ENCODE data around the gene FZR1.
"Not testable (repeated sequence)": the region's sequence is repeated elsewhere in the genome, so short reads cannot be mapped to it uniquely, and the experiment has no call there.

FZR1 gene

GRCh38 chr19:3549816-3550215, 43.7 kb downstream of the FZR1 start:
- H3K36me3 Mint-ChIP-seq (ENCODE audit: insufficient read depth): peaks cover 15% of the 10 kb centered on the region
- H3K4me3 Mint-ChIP-seq: no peak overlapping the region
- ATAC-seq (replicated peaks) (no peak), DNase-seq (no peak)
- H3K4me1 Mint-ChIP-seq (ENCODE audit: low read depth in 2 of 2): peaks cover 13 to 22% of the 10 kb centered on the region in 2 donors
- no peak overlapping the region for H3K27ac Mint-ChIP-seq
- no peaks in the 10 kb centered on the region for H3K9me3 Mint-ChIP-seq
- no peaks in the 10 kb centered on the region for H3K27me3 Mint-ChIP-seq

DNA sequence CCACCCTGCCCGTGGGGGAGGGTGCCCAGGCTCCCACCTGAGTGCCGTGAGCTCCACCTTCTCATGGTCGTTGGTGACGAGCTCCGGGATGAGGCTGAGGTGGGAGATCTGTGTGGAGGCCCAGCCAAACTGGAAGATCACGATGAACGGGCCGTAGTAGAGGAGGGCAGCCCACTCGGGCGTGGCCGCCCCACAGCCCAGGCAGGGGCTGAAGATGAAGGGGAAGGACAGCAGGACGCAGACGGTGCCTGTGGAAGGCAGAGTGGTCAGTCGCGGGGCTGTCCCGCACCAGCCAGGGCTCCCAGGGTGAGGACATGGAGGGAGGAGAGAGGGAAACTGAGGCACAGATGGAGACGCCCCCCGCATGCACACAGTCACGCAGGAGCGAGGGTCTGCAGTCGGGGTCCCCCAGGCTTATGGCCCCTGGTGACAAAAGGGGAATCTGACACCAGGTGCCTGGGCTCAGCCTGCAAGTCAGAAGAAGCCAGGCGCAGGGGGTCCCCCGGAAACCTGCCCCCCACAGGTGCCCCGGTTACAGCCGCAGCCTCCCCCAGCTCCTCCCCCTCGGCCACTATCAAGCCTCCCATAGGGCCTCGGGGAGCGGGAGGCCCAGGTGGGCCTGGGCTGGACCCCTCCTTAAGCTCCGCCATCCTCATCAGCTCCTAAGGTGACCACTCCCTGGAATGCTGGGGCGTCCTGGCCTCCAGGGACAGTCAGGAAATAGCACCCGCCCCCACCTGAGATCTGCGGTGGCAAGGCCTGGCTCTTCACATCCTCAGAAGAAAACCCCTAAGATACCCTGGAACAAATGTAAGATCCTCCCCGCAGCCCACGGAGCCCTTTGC, 45.1 kb downstream of the FZR1 start:
- Mint-ChIP-seq H3K9me3 (no peaks in the 10 kb centered on the region), H3K27me3 (no peaks in the 10 kb centered on the region), H3K27ac (peak overlapping the region; percentile 7 to 49), H3K4me3 (no peak overlapping the region), H3K36me3 (ENCODE audit: insufficient read depth) (peaks cover 16% of the 10 kb centered on the region), H3K4me1 (ENCODE audit: low read depth in 2 of 2) (peaks cover 18 to 27% of the 10 kb centered on the region in 2 donors)
- DNase-seq (no peak), ATAC-seq (replicated peaks) (no peak)

GRCh38 chr19:3551792-3552095, 45.6 kb downstream of the FZR1 start:
- Mint-ChIP-seq H3K27me3 (no peaks in the 10 kb centered on the region), H3K27ac (peak overlapping the region; percentile 7 to 49), H3K4me1 (ENCODE audit: low read depth in 2 of 2) (peaks cover 24 to 33% of the 10 kb centered on the region in 2 donors), H3K36me3 (ENCODE audit: insufficient read depth) (peaks cover 19% of the 10 kb centered on the region), H3K4me3 (no peak overlapping the region), H3K9me3 (no peaks in the 10 kb centered on the region)
- DNase-seq (no peak), ATAC-seq (replicated peaks) (no peak)

DNA sequence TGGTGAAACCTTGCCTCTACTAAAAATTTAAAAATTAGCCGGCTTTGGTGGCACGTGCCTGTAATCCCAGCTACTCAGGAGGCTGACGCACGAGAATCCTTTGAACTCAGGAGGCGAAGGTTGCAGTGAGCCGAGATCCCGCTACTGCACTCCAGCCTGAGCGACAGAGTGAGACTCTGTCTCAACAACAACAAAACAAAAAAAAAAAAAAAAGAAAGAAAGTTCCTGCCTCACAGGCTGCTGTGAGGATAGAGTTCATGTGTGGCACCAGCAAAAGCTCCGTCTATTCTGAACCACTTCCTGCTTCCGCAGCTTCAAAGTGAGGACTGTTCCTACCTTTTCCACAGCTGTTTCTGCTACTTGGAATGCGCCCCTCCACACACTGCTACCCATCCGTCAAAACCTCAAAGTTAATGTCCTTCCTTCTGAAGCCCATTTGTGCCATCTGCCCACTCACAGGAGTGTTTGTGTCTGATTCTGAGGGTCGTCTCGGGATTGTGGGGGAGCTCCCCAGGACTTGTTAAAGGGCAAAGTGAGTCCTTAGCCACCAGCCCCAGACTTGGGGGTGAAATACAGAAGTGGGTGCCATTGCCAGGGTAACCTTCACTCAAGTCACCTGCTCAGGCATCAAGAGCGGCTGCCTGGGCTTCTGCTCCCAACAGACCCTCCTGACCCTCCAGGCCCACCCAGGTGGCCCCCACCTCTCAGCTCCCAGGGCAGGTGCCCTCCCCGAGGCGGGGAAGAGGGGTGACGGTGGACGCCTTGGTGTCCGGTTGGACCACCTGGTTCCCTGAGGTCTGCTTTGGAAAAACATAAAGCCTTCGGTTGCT, 48.4 kb downstream of the FZR1 start:
- DNase-seq (peak; percentile 22 to 35 (median 24)), ATAC-seq (replicated peaks) (peak; percentile 25)
- Mint-ChIP-seq H3K36me3 (ENCODE audit: insufficient read depth) (peaks cover 23% of the 10 kb centered on the region), H3K27ac (peak overlapping the region; percentile 72 to 95), H3K27me3 (no peaks in the 10 kb centered on the region), H3K4me1 (ENCODE audit: low read depth in 2 of 2) (peaks cover 31 to 42% of the 10 kb centered on the region in 2 donors), H3K4me3 (peak overlapping the region; percentile 87 to 95), H3K9me3 (no peaks in the 10 kb centered on the region)

DNA sequence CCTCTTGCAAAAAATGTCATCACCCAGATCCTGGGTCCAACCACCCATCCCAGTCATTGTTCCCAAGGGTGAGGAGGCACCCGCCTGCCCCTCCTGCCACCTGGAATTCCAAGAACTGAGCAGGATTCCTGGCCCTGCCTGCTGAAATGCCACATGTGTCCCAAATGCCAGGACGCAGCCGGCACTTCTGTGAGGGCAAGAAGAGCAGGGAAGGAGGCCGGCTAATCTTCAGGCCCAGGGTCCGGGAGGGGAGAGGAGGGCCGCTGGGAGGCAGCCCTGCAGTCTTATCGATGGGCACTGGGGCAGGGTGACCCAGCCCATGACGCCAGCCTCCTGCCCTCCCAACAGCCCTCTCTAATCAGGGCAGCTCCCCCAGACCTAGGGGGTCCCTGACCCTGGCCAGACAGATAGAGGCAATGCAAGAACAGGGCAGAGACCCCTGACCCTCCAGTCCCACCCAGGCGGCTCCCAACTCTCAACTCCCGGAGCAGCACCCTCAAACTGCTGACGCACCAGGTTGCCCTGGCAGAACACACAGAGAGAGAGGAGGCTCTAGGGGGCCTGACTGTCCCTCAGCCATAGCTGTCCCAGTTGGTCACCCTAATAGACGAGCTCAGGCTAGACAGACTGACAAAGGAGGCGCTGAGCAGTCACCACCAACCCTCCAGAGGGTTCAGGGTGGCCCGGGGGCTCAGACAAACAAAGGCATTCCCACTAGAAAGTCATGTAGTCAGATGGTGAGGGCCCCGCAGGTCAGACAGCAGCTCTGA, 49.7 kb downstream of the FZR1 start:
- H3K27me3 Mint-ChIP-seq: no peaks in the 10 kb centered on the region
- peaks cover 23% of the 10 kb centered on the region for H3K36me3 Mint-ChIP-seq (ENCODE audit: insufficient read depth)
- ATAC-seq (replicated peaks) (no peak), DNase-seq (no peak)
- H3K9me3 Mint-ChIP-seq: no peaks in the 10 kb centered on the region
- H3K27ac Mint-ChIP-seq: peak overlapping the region; percentile 88 to 95
- peak overlapping the region; percentile 87 to 95 for H3K4me3 Mint-ChIP-seq
- H3K4me1 Mint-ChIP-seq (ENCODE audit: low read depth in 2 of 2): peaks cover 31 to 42% of the 10 kb centered on the region in 2 donors

DNA sequence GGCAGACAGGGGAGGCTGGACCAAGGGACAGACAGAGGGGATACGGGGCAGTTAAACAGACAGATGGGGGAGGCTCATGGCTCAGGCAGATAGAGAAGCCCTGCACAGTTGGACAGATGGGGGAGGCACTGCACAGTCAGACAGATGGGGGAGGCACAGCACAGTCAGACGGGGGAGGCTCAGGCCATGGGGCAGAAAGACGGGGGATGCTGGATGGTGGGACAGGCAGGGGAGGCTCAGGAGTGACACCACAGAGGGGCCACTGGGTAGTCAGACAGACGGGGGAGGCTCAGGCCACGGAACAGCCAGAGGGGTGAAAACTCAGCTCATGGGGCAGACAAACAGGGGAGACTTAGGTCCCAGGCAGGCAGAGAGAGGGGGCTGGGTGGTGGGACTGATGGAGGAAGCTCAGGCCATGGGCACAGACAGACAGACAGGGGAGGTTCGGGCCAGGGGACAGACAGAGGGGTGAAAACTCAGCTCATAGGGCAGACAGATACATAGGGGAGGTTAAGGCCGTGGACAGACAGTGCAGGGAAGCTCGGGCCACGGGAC, 50.4 kb downstream of the FZR1 start:
- ATAC-seq (replicated peaks): no peak
- no peaks in the 10 kb centered on the region for H3K27me3 Mint-ChIP-seq
- H3K4me1 Mint-ChIP-seq (ENCODE audit: low read depth in 2 of 2): peaks cover 31 to 42% of the 10 kb centered on the region in 2 donors
- H3K27ac Mint-ChIP-seq: peak overlapping the region; percentile 88 to 95
- no peaks in the 10 kb centered on the region for H3K9me3 Mint-ChIP-seq
- DNase-seq: no peak
- H3K4me3 Mint-ChIP-seq: peak overlapping the region; percentile 87 to 95
- peaks cover 24% of the 10 kb centered on the region for H3K36me3 Mint-ChIP-seq (ENCODE audit: insufficient read depth)

GRCh38 chr19:3556978-3557460, 50.9 kb downstream of the FZR1 start:
- peak overlapping the region; percentile 88 to 95 for H3K27ac Mint-ChIP-seq
- H3K27me3 Mint-ChIP-seq: no peaks in the 10 kb centered on the region
- no peaks in the 10 kb centered on the region for H3K9me3 Mint-ChIP-seq
- H3K36me3 Mint-ChIP-seq (ENCODE audit: insufficient read depth): peaks cover 24% of the 10 kb centered on the region
- H3K4me3 Mint-ChIP-seq: peak overlapping the region; percentile 87 to 95
- ATAC-seq (replicated peaks) (peak; percentile 35), DNase-seq (peak; percentile 41 to 51 (median 46))
- H3K4me1 Mint-ChIP-seq (ENCODE audit: low read depth in 2 of 2): peaks cover 31 to 38% of the 10 kb centered on the region in 2 donors

DNA sequence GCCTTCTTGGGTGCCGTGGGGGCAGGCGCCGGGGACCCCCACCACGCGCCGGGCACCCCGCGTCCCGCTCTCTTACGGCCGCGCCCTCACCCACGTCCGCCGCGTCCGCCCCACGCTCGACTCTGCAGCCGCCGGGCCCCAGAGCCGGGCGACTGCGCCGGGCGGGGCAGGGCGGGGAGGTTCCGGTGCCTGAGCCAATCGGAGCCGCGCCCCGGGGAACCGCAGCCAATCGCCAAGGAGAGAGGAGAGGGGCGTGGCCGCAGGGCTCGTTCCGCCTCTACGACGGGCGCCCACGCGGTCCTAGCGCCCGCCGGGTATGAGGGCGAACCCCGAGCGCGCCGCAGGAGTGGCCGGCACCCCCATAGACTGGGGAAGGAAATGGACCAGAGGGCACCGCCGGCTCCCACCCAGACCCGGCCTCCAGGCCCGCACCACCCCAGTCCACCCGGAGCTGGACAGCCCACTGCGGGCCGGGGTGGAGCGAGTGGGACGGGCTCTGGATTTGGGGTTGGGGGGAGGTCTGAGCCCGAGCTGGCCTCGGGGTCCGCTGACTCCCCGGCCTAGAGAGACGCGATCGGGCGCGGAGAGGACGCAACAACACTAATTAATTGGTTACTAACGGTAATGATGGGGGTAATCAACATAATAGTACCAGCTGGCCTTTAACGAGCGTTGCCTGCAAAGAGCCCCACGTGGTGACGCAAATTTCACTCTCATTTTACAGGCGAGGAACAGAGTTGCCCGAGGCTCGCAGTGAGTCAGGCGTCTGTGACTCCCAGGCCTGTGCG, 51.5 kb downstream of the FZR1 start, which contains the start of gene MFSD12:
Gene MFSD12, minus strand, starts transcription at position 126 of the 788 bp plus-strand sequence. CDS start 183 bp downstream, outside the sequence.
- Mint-ChIP-seq H3K9me3 (no peaks in the 10 kb centered on the region), H3K4me1 (ENCODE audit: low read depth in 2 of 2) (peaks cover 31 to 36% of the 10 kb centered on the region in 2 donors), H3K36me3 (ENCODE audit: insufficient read depth) (peaks cover 24% of the 10 kb centered on the region), H3K27me3 (no peaks in the 10 kb centered on the region), H3K4me3 (peak within 1 kb of the TSS; percentile 87 to 95), H3K27ac (peak within 1 kb of the TSS; percentile 88 to 95)
- peak; percentile 92 to 94 (median 92) for DNase-seq
- ATAC-seq (replicated peaks): peak; percentile 89

DNA sequence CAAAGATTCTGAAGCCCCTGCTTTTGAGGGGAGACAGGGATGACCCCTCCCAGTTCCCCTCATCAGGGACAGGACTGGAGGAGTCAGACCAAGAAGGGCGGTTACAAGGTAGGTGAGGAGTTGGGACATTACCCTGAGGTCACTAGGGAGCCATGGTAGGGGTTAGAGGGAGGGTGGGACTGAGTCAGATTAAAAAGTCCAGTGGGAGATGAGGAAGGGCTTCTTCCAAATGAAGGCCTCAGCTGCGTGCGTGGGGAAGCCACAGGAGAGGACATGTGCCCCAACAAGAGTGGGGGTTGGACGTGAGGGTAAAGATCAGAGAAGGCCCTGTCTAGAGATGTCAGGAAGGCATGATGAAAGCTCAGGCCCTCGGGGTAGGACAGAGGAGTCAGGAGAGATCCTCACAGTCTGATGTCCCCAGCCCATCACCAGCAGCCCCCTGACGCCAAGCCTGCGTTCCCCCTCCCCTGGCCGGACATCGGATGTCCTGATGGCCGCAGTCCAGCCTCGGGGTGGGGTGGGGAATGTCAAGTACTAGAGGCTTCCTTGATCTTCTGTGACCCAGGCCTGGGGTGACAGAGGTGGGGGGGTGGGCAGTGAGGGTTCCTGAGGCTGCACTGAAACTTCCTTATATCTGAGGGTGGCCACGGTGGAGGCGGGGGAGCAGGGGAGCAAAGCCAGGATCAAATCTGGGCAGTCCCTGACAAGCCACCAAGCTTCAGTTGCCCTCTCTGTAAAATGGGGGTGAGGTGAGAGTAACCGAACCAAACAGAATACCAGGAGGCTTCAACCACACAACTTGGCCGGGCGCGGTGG, 57.8 kb downstream of the FZR1 start:
- H3K9me3 Mint-ChIP-seq: no peaks in the 10 kb centered on the region
- no peaks in the 10 kb centered on the region for H3K27me3 Mint-ChIP-seq
- H3K36me3 Mint-ChIP-seq (ENCODE audit: insufficient read depth): peaks cover 6% of the 10 kb centered on the region
- ATAC-seq (replicated peaks) (no peak), DNase-seq (no peak)
- H3K4me1 Mint-ChIP-seq (ENCODE audit: low read depth in 2 of 2): peaks cover 0 to 1% of the 10 kb centered on the region in 2 donors
- no peak overlapping the region for H3K27ac Mint-ChIP-seq
- no peak overlapping the region for H3K4me3 Mint-ChIP-seq

DNA sequence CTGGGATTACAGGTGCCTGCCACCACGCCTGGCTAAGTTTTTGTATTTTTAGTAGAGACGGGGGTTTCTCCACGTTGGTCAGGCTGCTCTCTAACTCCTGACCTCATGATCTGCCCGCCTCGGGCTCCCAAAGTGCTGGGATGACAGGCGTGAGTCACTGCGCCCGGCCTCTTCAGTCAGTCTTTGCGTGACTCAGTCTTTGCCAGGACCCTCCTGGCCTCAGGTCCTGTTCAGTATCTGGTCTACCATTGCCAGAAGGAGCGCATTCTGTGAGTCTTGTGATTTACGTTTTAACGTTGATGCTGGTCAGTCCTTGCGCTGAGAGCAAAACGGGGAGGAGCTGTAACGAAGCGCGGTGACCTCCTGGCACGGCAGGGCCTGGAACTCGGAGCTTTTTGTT, 59.0 kb downstream of the FZR1 start:
- H3K27ac Mint-ChIP-seq: no peak overlapping the region
- ATAC-seq (replicated peaks) (no peak), DNase-seq (no peak)
- H3K27me3 Mint-ChIP-seq: no peaks in the 10 kb centered on the region
- H3K36me3 Mint-ChIP-seq (ENCODE audit: insufficient read depth): peaks cover 5% of the 10 kb centered on the region
- no peaks in the 10 kb centered on the region for H3K9me3 Mint-ChIP-seq
- no peaks in the 10 kb centered on the region for H3K4me1 Mint-ChIP-seq (ENCODE audit: low read depth in 2 of 2)
- no peak overlapping the region for H3K4me3 Mint-ChIP-seq

- H3K27ac Mint-ChIP-seq; ATAC-seq (replicated peaks); H3K9me3 Mint-ChIP-seq; DNase-seq; H3K4me3 Mint-ChIP-seq; H3K27me3 Mint-ChIP-seq: not testable (repeated sequence)
- H3K36me3 Mint-ChIP-seq (ENCODE audit: insufficient read depth): peaks cover 17% of the 10 kb centered on the region
- H3K4me1 Mint-ChIP-seq (ENCODE audit: low read depth in 2 of 2): peaks cover 0 to 11% of the 10 kb centered on the region in 2 donors
These were observed 63.9 kb downstream of the FZR1 start for GRCh38 chr19:3570042-3570441.

All from effector memory CD8-positive, alpha-beta T cell (primary cell).